Myocyte (in vitro differentiated cells): Measurements from ENCODE around the gene CHCHD4. TPM values are rescaled to one million over a fixed set of nuclear protein-coding genes. Genes with fewer than 3 reads are reported as not detected.
"Not testable (repeated sequence)": the region's sequence is repeated elsewhere in the genome, so short reads cannot be mapped to it uniquely, and the experiment has no call there.

Source experiments
- DNase-seq: peaks from one replicate; pipeline ENCODE4 v3.0.0-alpha.2; 2012; ENCODE audit warnings: low read depth
- total RNA-seq: library from RNA; depleted of rRNA; stranded (reverse); fragments of >200 nt; gene quantifications from 2 replicates; pipeline ENCODE4 v1.2.3, GENCODE V29; 2014

Gene CHCHD4
- total RNA-seq, 1 donor from 2014 or later = 24.0 TPM

- DNase-seq = not testable (repeated sequence)
These were observed 3.7 kb downstream of the CHCHD4 start for GRCh38 chr3:14120921-14121448.

GRCh38 chr3:14120111-14120920 is 4.4 kb downstream of the CHCHD4 start:
- DNase-seq = no peak

GRCh38 chr3:14119651-14120050 is 5.0 kb downstream of the CHCHD4 start:
- DNase-seq = no peak

- no peak for DNase-seq
These were observed 6.0 kb downstream of the CHCHD4 start for GRCh38 chr3:14118400-14119381.

GRCh38 chr3:14117468-14118399 is 6.9 kb downstream of the CHCHD4 start:
- no peak for DNase-seq

- DNase-seq = no peak
These were observed 10.6 kb downstream of the CHCHD4 start for GRCh38 chr3:14113965-14114635.

- no peak for DNase-seq
These were observed 14.0 kb downstream of the CHCHD4 start for GRCh38 chr3:14110699-14111098.

GRCh38 chr3:14109821-14110220 is 14.8 kb downstream of the CHCHD4 start:
- not testable (repeated sequence) for DNase-seq

GRCh38 chr3:14097616-14098391 is 26.9 kb downstream of the CHCHD4 start:
- no peak for DNase-seq

GRCh38 chr3:14096742-14097141 is 27.9 kb downstream of the CHCHD4 start:
- DNase-seq = peak; percentile 44

GRCh38 chr3:14093831-14094230 is 30.8 kb downstream of the CHCHD4 start:
- no peak for DNase-seq

GRCh38 chr3:14092464-14092863 is 32.2 kb downstream of the CHCHD4 start:
- DNase-seq = no peak

GRCh38 chr3:14091959-14092358 is 32.7 kb downstream of the CHCHD4 start:
- not testable (repeated sequence) for DNase-seq

GRCh38 chr3:14087461-14087860 is 37.2 kb downstream of the CHCHD4 start:
- DNase-seq = not testable (repeated sequence)

GRCh38 chr3:14082108-14082657 is 42.5 kb downstream of the CHCHD4 start:
- DNase-seq = no peak

GRCh38 chr3:14077310-14077709 is 47.4 kb downstream of the CHCHD4 start:
- no peak for DNase-seq

GRCh38 chr3:14075233-14075632 is 49.4 kb downstream of the CHCHD4 start:
- not testable (repeated sequence) for DNase-seq

- DNase-seq = no peak
These were observed 59.8 kb downstream of the CHCHD4 start for GRCh38 chr3:14064910-14065309.

- DNase-seq = no peak
These were observed 61.5 kb downstream of the CHCHD4 start for GRCh38 chr3:14063152-14063551.
